ENCODE measurements around the gene USP10. TPM values are rescaled to one million over a fixed set of nuclear protein-coding genes. Genes with fewer than 3 reads are reported as not detected.
"Not testable (repeated sequence)": the region's sequence is repeated elsewhere in the genome, so short reads cannot be mapped to it uniquely, and the experiment has no call there.

Gene USP10
- total RNA-seq, 1 experiment from 2014 or later = 132 TPM

DNA sequence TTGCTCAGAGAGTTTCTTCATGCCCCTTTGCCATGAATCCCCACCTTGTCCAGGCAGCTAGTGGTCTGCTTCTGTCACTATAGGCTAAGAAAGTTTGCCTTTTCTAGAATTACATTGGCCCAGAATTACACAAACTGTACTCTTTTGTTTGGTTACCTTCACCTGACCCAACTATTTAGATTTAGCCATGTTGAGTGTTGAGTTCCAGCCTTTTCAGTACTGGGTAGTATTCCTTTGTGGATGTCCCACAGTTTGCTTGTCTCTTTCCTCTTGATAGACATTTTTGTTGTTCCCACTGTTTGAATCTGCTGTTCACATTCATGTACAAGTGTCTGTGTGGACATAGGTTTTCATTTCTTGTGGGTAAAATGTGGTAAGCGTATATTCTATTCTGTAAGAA, 22.3 kb downstream of the USP10 start:
- DNase-seq = no peak
- H3K4me3 ChIP-seq (ENCODE audit: insufficient read depth, low read depth, low read length) = no peak overlapping the region
- H3K36me3 ChIP-seq (replicated peaks; ENCODE audit: control insufficient read depth, insufficient read depth, low read length) = no peaks in the 10 kb centered on the region
- no peaks in the 10 kb centered on the region for H3K27me3 ChIP-seq (ENCODE audit: control insufficient read depth, insufficient read depth, low read length)

DNA sequence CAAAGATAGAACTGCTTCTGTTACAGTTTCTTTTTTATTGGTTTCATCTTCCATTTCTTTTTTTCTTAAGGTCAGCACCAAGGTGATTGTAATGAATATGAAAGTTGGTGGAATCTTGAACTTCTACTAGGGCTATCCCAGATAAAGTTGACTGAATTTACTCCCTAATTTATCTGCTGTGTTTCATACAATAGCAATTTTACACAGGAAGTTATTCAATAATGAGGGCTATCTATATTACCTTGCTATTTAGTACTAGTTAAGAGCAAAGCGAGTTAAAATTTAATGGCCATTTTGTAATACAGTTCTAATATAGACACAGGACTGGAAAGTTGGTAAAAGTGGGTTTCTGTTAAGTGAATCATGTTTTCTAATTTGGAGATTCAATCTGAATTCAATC, 24.1 kb downstream of the USP10 start:
- DNase-seq = no peak
- no peak overlapping the region for H3K4me3 ChIP-seq (ENCODE audit: insufficient read depth, low read depth, low read length)
- H3K27me3 ChIP-seq (ENCODE audit: control insufficient read depth, insufficient read depth, low read length) = no peaks in the 10 kb centered on the region
- H3K36me3 ChIP-seq (replicated peaks; ENCODE audit: control insufficient read depth, insufficient read depth, low read length) = no peaks in the 10 kb centered on the region

- Histone ChIP-seq H3K4me3 (ENCODE audit: insufficient read depth, low read depth, low read length) (no peak overlapping the region), H3K27me3 (ENCODE audit: control insufficient read depth, insufficient read depth, low read length) (no peaks in the 10 kb centered on the region), H3K36me3 (replicated peaks; ENCODE audit: control insufficient read depth, insufficient read depth, low read length) (no peaks in the 10 kb centered on the region)
- no peak for DNase-seq
Observed at GRCh38 chr16:84724606-84725309, 25.0 kb downstream of the USP10 start.

DNA sequence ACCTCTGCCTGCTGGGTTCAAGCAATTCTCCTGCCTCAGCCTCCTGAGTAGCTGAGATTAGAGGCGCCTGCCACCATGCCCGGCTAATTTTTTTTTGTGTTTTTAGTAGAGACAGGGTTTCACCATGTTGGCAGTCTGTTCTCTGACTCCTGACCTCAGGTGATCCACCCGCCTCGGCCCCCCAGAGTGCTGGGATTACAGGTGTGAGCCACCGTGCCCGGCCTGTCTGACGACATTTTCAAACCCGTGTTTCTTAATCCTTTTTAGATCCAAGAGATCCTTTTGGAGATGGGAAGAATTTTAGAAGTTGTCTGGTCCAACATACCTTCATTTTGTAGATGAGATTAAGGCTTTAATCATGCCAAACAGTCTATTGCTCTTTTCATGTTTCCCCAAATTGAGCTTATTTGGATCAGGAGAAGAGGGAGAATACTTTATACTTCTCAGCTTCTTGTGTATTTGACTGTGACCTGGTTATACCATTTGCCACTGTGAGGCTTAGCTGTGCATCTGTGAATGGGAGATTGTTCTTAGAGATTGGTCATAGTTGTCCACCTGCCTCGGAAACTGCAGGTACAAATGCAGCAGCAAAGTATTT, 25.8 kb downstream of the USP10 start:
- no peaks in the 10 kb centered on the region for H3K36me3 ChIP-seq (replicated peaks; ENCODE audit: control insufficient read depth, insufficient read depth, low read length)
- H3K27me3 ChIP-seq (ENCODE audit: control insufficient read depth, insufficient read depth, low read length) = no peaks in the 10 kb centered on the region
- no peak overlapping the region for H3K4me3 ChIP-seq (ENCODE audit: insufficient read depth, low read depth, low read length)
- no peak for DNase-seq

DNA sequence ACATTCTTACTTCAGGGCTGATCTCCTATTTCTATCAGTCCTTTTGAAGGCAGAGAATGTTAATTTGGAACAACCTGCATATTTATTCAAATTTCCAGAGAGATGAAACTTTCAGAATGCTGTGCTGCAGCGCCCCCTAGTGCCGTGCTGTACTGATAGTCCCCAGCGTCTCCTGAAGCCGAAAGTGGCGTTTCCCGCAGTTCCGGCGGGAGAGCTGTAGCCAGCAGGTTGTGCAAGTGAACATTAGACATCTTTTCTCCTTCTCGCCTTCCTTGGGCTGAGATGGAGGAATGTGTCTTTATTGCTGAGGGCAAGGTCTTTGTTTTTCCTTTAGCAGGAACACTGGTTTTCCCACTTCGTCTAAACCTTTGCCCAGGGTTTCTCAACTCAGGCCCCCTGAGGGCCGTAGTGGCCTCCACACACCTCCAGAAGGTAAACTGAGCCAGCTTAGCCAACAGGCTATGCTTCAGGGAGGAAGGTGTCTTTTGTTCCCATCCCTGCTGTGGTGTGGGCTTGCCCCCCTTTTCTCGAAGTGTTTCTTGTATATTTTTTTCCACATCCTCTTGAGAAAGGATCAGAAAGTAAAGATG, 26.4 kb downstream of the USP10 start:
- Histone ChIP-seq H3K4me3 (ENCODE audit: insufficient read depth, low read depth, low read length) (no peak overlapping the region), H3K27me3 (ENCODE audit: control insufficient read depth, insufficient read depth, low read length) (no peaks in the 10 kb centered on the region), H3K36me3 (replicated peaks; ENCODE audit: control insufficient read depth, insufficient read depth, low read length) (no peaks in the 10 kb centered on the region)
- DNase-seq = peak; percentile 65

- no peak overlapping the region for H3K4me3 ChIP-seq (ENCODE audit: insufficient read depth, low read depth, low read length)
- H3K27me3 ChIP-seq (ENCODE audit: control insufficient read depth, insufficient read depth, low read length) = no peaks in the 10 kb centered on the region
- DNase-seq = no peak
- H3K36me3 ChIP-seq (replicated peaks; ENCODE audit: control insufficient read depth, insufficient read depth, low read length) = no peaks in the 10 kb centered on the region
Observed at GRCh38 chr16:84726669-84727467, 27.1 kb downstream of the USP10 start.

DNA sequence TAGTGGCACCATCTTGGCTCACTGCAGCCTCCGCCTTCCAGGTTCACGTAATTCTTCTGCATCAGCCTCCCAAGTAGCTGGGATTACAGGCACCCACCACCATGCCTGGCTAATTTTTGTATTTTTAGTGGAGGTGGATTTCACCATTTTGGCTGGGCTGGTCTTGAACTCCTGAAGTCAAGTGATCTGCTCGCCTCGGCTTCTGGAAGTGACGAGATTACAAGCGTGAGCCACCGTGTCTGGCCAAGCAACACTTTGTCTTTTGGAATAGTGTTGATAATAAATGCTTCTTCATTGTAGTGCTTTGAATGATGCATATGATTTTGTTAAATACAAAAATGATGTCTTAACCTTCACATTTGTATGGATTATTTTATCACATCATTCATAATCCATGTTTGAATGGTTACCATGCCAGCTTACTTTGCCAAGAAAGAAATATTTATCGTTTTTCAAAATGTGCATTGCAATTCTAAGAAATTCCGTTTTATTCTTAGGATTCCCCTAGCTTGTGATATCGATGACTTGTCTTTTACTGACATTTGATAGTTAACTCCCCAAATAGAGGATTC, 29.1 kb downstream of the USP10 start:
- Histone ChIP-seq H3K4me3 (ENCODE audit: insufficient read depth, low read depth, low read length) (no peak overlapping the region), H3K36me3 (replicated peaks; ENCODE audit: control insufficient read depth, insufficient read depth, low read length) (no peaks in the 10 kb centered on the region), H3K27me3 (ENCODE audit: control insufficient read depth, insufficient read depth, low read length) (no peaks in the 10 kb centered on the region)
- DNase-seq = no peak

- Histone ChIP-seq H3K4me3 (ENCODE audit: insufficient read depth, low read depth, low read length) (no peak overlapping the region), H3K27me3 (ENCODE audit: control insufficient read depth, insufficient read depth, low read length) (no peaks in the 10 kb centered on the region), H3K36me3 (replicated peaks; ENCODE audit: control insufficient read depth, insufficient read depth, low read length) (no peaks in the 10 kb centered on the region)
- DNase-seq = no peak
Observed at GRCh38 chr16:84729716-84730320, 30.0 kb downstream of the USP10 start.

DNA sequence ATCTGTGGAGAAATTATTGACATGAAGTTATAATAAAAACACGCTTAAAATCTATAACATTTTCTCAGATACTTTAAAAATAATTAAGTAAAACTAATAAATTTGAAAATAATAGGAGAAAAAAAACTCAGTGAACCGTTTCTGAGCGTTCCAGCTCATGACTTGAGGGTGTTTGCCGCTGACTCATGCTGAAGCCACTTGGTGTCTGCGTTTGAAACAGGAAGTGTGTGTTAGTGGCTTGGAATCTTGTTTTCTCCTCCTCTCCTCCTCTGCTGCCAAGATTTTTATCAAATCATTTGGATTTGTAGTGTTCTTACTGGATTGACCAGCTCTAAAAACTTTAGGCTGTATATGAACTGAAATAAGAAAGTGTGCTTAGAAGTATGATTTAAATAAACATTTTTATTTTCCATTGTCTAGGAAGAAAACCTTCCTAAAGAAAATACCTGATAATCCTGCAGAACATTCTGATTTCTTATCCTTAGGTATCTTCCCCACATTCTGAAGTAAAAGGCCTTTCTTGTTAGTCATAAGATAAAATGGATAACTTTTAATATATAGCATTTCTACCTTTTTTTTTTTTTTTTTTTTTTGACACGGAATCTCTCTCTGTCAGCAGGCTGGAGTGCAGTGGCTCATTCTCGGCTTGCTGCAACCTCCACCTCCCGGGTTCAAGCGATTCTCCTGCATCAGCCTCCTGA, 30.8 kb downstream of the USP10 start:
- Histone ChIP-seq H3K36me3 (replicated peaks; ENCODE audit: control insufficient read depth, insufficient read depth, low read length) (no peaks in the 10 kb centered on the region), H3K27me3 (ENCODE audit: control insufficient read depth, insufficient read depth, low read length) (no peaks in the 10 kb centered on the region), H3K4me3 (ENCODE audit: insufficient read depth, low read depth, low read length) (no peak overlapping the region)
- DNase-seq = peak; percentile 43

DNA sequence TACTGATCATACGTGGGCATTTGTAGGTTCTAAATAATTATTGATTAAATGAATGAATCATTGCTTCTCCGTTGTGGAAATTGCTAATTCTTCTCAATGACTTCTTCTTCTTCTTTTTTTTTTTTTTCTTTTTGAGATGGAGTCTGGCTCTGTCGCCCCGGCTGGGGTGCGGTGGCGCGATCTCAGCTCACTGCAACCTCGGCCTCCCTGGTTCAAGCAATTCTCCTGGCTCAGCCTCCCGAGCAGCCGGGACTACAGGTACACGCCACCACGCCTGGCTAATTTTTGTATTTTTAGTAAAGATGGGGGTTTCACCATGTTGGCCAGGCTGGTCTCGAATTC, 32.5 kb downstream of the USP10 start:
- H3K4me3 ChIP-seq (ENCODE audit: insufficient read depth, low read depth, low read length); H3K27me3 ChIP-seq (ENCODE audit: control insufficient read depth, insufficient read depth, low read length); H3K36me3 ChIP-seq (replicated peaks; ENCODE audit: control insufficient read depth, insufficient read depth, low read length); DNase-seq: not testable (repeated sequence)

DNA sequence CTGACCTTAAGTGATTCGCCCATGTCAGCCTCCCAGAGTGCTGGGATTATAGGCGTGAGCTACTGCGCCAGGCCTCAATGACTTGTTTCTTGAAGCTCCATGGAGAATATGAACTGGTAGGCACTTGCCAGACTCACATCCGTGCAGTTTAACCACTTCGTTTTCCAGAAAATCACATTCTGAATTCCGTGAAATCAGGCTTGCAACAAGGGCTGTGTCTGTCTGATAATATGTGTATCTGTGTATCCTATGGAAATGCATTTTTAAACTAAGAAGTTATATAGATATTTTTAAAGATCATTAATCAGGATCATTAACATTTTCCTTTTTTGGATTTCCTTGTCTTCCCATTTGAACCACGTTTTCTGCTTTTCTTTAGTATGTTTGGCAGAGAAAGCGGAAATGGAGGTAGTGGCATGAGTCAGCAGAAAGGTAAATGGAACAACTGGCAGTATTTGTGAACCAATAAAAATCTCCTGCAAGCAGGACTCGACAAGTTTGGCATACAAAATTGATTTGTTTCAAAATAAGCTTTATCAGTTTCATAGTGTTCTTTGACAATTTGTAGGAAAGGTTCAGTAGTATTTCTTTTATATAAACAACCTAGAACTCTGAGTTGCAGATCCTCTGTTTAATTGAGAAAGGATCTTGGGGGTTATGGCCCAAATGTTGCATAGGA, 33.0 kb downstream of the USP10 start:
- DNase-seq = no peak
- no peaks in the 10 kb centered on the region for H3K27me3 ChIP-seq (ENCODE audit: control insufficient read depth, insufficient read depth, low read length)
- H3K4me3 ChIP-seq (ENCODE audit: insufficient read depth, low read depth, low read length) = no peak overlapping the region
- H3K36me3 ChIP-seq (replicated peaks; ENCODE audit: control insufficient read depth, insufficient read depth, low read length) = no peaks in the 10 kb centered on the region

DNA sequence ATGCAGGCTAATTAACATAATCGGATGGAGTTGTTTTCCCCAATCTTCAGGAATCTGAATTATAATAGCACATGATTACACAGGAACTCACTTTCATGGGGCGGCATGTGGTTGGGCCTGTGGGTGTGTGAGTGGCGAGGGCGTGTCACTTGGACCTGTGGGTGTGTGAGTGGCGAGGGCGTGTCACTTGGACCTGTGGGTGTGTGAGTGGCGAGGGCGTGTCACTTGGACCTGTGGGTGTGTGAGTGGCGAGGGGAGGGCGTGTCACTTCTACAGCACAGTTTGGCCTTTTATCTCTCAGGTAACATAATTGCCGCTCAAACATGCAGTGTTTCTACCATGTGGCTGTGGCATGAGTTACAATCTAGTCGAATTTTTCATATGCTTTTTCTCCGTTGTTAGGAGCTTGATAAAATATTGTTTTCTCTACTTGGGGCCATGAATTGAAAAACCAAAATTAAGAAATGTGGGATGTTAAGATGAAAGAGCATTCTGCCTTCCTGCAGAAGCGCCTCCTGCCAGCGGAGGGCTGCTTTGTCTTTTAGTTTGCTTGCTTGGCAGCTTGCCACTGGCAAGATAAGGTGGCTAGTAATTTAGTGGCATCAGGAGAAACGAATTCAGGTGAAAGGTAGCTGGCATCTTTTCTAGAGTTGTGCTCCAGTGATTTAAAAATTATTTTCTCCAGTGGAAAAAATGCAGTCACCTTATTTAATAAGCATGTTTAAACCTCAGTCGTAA, 36.2 kb downstream of the USP10 start:
- Histone ChIP-seq H3K27me3 (ENCODE audit: control insufficient read depth, insufficient read depth, low read length) (no peaks in the 10 kb centered on the region), H3K36me3 (replicated peaks; ENCODE audit: control insufficient read depth, insufficient read depth, low read length) (peaks cover 3% of the 10 kb centered on the region), H3K4me3 (ENCODE audit: insufficient read depth, low read depth, low read length) (no peak overlapping the region)
- DNase-seq = no peak

All from H7 (cell line).